ENCODE results near the gene UMODL1.

The UMODL1 gene

GRCh38 chr21:42159560-42160110, 88.5 kb downstream of the UMODL1 start:
- H3K4me3 ChIP-seq (ENCODE audit: low read depth, low read length): no peak overlapping the region
- TF ChIP-seq CTCF (IDR thresholded peaks at IDR 0.05; ENCODE audit: low read depth, low read length): no peak

GRCh38 chr21:42160111-42160721, 89.1 kb downstream of the UMODL1 start:
- TF ChIP-seq CTCF (IDR thresholded peaks at IDR 0.05; ENCODE audit: low read depth, low read length): no peak

DNA sequence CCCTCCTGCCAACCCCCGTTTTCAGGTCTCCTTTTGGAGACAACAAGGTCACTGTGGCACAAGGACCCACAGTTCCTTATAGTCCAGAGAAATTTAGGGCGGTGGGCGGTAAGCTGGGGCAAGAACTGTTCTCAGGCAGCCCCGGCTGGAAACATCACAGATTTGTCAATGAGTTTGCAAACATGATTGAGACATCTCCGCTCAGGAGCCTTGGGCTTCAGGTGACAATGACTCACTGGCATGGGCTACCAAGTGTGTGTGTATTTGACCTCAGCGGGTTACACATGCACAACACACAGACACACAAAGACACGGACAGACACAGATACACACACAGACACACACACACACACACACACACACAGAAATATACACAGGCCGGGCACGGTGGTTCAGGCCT, 89.6 kb downstream of the UMODL1 start:
- H3K4me3 ChIP-seq (ENCODE audit: low read depth, low read length): no peak overlapping the region
- no peak for TF ChIP-seq CTCF (IDR thresholded peaks at IDR 0.05; ENCODE audit: low read depth, low read length)

More at GRCh38 chr21:42160111-42160721, 89.1 kb downstream of the UMODL1 start:
- H3K4me3 ChIP-seq (ENCODE audit: low read depth, low read length): no peak overlapping the region

DNA sequence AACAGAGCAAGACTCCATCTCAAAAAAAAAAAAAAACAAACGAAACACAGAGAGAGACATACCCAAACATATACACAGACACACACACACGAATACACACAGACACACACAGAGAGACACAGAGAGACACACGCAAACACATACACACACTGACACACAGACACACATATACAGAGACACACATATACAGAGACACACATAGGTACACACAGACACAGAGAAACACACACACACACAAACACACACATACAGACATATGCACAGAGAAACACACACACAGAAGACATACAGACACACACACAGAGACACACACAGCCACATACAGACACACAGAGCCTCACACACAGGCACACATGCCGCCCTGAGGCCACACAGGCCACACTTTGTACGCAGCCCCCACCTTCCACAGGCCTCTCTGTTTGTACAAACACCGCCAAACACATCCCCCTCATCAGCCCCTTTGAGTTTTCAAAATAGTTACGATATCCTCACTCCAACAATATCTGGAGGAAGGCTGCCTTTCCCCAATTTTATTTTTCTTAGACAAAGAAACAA, 90.4 kb downstream of the UMODL1 start:
- no peak for TF ChIP-seq CTCF (IDR thresholded peaks at IDR 0.05; ENCODE audit: low read depth, low read length)
- H3K4me3 ChIP-seq (ENCODE audit: low read depth, low read length): no peak overlapping the region

GRCh38 chr21:42161956-42162681, 91.0 kb downstream of the UMODL1 start:
- no peak overlapping the region for H3K4me3 ChIP-seq (ENCODE audit: low read depth, low read length)
- no peak for TF ChIP-seq CTCF (IDR thresholded peaks at IDR 0.05; ENCODE audit: low read depth, low read length)

DNA sequence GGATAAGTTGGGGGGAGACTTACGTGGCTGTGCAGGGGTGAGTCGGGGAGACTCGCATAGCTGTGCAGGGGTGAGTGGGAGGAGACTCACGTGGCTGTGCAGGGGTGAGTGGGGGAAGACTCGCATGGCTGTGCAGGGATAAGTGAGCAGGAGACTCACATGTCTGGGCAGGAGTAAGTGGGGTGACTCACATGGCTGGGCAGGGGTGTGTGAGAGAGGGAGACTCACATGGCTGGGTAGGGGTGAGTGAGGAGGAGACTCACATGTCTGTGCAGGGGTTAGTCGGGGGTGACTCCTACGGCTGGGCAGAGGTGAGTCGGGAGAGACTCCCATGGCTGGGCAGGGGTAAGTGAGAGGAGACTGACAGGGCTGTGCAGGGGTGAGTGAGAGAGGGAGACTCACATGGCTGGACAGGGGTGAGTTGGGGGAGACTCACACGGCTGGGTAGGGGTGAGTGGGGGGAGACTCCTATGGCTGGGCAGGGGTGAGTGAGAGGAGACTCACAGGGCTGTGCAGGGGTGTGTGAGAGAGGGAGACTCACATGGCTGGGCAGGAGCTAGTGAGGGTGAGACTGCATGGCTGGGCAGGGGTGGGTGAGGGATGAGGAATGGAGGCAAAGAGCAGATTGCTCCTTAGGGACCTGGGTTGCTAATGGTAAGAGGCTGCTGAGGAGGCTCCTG, 91.9 kb downstream of the UMODL1 start:
- H3K4me3 ChIP-seq (ENCODE audit: low read depth, low read length): no peak overlapping the region
- TF ChIP-seq CTCF (IDR thresholded peaks at IDR 0.05; ENCODE audit: low read depth, low read length): no peak
